Suprapubic skin (tissue), 4 donors: ENCODE data around the gene EED.

Experiments
- EP300 ChIP-seq: sonication (generic); formaldehyde crosslinking; IDR thresholded peaks from one replicate; pipeline ENCODE4 v1.6.1; 2017; ENCODE audit warnings: antibody characterized with exemption
- POLR2A ChIP-seq, 2 donors: fragments of 450-650 bp; IDR thresholded peaks; one replicate each; pipeline ENCODE4 v1.6.1; 2017; ENCODE audit warnings: antibody characterized with exemption in 2 of 2, mild to moderate bottlenecking in 2 of 2, moderate library complexity in 2 of 2
- POLR2AphosphoS5 ChIP-seq, 3 donors: sonication (generic); formaldehyde crosslinking; IDR thresholded peaks; one replicate each; pipeline ENCODE4 v1.6.1; 2017; ENCODE audit warnings: antibody characterized with exemption in 3 of 3
- TF ChIP-seq, protein P1 (sequence below), 2 donors: fragments of 200-600 bp in 1 of 2; fragments of 450-650 bp in 1 of 2; sonication (generic) in 1 of 2; IDR thresholded peaks; one replicate each; pipeline ENCODE4 v1.5.1; 2016 to 2019; ENCODE audit warnings: antibody characterized with exemption in 2 of 2, mild to moderate bottlenecking in 1 of 2, moderate library complexity in 1 of 2

DNA sequence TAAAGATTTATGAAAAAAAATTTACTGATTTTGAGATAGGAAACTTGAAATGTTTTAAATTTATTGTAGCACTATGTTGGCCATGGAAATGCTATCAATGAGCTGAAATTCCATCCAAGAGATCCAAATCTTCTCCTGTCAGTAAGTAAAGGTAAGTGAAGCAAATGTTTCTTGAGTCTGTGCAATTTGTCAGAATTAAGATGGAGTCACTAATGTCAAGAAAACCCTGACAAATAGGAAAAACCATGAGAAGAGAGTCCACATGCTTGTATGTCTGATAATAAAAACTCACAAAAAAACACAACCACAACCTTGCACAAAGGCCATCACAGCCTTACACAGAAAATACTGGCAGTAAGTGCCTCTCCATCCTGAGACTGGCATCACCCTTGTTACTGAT, 12.9 kb downstream of the EED start:
- TF ChIP-seq, protein P1, sequence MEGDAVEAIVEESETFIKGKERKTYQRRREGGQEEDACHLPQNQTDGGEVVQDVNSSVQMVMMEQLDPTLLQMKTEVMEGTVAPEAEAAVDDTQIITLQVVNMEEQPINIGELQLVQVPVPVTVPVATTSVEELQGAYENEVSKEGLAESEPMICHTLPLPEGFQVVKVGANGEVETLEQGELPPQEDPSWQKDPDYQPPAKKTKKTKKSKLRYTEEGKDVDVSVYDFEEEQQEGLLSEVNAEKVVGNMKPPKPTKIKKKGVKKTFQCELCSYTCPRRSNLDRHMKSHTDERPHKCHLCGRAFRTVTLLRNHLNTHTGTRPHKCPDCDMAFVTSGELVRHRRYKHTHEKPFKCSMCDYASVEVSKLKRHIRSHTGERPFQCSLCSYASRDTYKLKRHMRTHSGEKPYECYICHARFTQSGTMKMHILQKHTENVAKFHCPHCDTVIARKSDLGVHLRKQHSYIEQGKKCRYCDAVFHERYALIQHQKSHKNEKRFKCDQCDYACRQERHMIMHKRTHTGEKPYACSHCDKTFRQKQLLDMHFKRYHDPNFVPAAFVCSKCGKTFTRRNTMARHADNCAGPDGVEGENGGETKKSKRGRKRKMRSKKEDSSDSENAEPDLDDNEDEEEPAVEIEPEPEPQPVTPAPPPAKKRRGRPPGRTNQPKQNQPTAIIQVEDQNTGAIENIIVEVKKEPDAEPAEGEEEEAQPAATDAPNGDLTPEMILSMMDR (IDR thresholded peaks at IDR 0.05), result no peak
- no peak for TF ChIP-seq POLR2AphosphoS5 (IDR thresholded peaks at IDR 0.05)
- no peak for TF ChIP-seq POLR2A (IDR thresholded peaks at IDR 0.05)
- no peak for TF ChIP-seq EP300
